ENCODE data around the gene CGB1.
"Not testable (repeated sequence)": the region's sequence is repeated elsewhere in the genome, so short reads cannot be mapped to it uniquely, and the experiment has no call there.

Gene CGB1

DNA sequence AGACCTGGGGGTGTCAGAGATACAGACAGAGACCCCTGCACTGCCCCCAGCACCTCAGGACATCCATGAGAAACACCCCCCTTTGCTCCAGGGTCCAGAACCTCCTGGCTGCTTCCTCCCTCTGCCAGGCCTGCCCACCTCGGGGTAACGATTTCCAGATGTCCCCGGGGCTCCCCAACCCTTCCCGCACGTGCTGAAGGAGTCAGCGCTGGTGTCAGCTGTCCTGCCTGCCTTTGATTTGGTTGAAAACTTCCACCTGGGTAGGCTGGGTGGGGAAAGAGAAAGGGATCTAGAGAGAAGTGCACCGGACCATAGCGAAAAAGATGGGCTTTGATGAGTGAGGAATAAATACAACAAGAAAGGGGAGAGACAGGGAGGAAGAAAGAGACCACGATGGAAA lies 22.4 kb upstream of the CGB1 start:
- no peaks in the 10 kb centered on the region for H3K36me3 ChIP-seq (ENCODE audit: control insufficient read depth in 4 of 4, insufficient read depth in 4 of 4, low read length in 3 of 4)
- no peak overlapping the region for H3K4me3 ChIP-seq (ENCODE audit: control insufficient read depth in 1 of 7, extremely low read depth in 1 of 7, insufficient read depth in 4 of 7, low read depth in 2 of 7, low read length in 6 of 7)
- no peak for DNase-seq
- H3K9me3 ChIP-seq (ENCODE audit: control extremely low read depth in 1 of 5, control insufficient read depth in 4 of 5, insufficient read depth in 2 of 5, low read depth in 1 of 5, low read length in 4 of 5) = no peaks in the 10 kb centered on the region
- peaks cover 0 to 25% (median 19%) of the 10 kb centered on the region in 4 experiments for H3K4me1 ChIP-seq (ENCODE audit: control extremely low read depth in 1 of 4, control insufficient read depth in 4 of 4, insufficient read depth in 4 of 4, low read length in 3 of 4)
- peaks cover 0 to 86% (median 21%) of the 10 kb centered on the region in 5 experiments for H3K27me3 ChIP-seq (replicated peaks in 2 of 5; ENCODE audit: control insufficient read depth in 4 of 5, insufficient read depth in 5 of 5, low read length in 4 of 5)
- 80% methylated on average over 6 of the region's 9 CpGs for WGBS (ENCODE audit: insufficient coverage)
- POLR2A ChIA-PET = no interaction called here
- CTCF ChIA-PET = interaction anchor here (1.1 to 1.5 kb wide), 2 partner anchors 50 to 128 kb away, joined by 3 to 4 read pairs; no protein-coding TSS in a partner anchor
- H3K27ac ChIP-seq (ENCODE audit: insufficient read depth in 1 of 2, low read depth in 1 of 2, low read length in 2 of 2, poor library complexity in 1 of 2, severe bottlenecking in 2 of 2) = no peak overlapping the region

DNA sequence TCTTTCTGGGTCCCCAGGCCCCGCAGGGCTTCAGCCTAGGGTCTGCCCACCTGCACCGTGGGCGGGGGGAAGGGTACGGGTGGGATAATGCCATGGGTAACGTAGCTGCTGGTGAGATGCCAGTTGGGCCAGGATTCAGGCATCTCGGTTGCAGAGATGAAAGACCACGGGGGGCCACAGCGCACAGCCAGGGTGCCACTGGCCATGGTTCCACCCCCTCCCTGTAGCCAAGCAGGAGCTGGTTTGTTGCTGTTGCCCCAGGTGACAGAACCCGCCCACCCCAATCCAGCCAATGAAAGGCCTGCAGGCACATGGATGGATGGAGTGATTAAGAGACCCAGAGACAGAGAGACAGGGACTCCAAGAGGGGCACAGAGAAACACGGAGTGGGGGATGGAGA lies 21.9 kb upstream of the CGB1 start:
- no peak overlapping the region for H3K4me3 ChIP-seq (ENCODE audit: control insufficient read depth in 1 of 7, extremely low read depth in 1 of 7, insufficient read depth in 4 of 7, low read depth in 2 of 7, low read length in 6 of 7)
- POLR2A ChIA-PET = no interaction called here
- H3K36me3 ChIP-seq (ENCODE audit: control insufficient read depth in 4 of 4, insufficient read depth in 4 of 4, low read length in 3 of 4) = no peaks in the 10 kb centered on the region
- 47% methylated on average over 9 of the region's 10 CpGs for WGBS (ENCODE audit: insufficient coverage)
- H3K27me3 ChIP-seq (replicated peaks in 2 of 5; ENCODE audit: control insufficient read depth in 4 of 5, insufficient read depth in 5 of 5, low read length in 4 of 5) = peaks cover 0 to 81% (median 18%) of the 10 kb centered on the region in 5 experiments
- CTCF ChIA-PET = interaction anchor here (0.6 to 1.5 kb wide), 2 partner anchors 50 to 58 kb away, joined by 3 to 4 read pairs; no protein-coding TSS in a partner anchor
- no peak overlapping the region for H3K27ac ChIP-seq (ENCODE audit: insufficient read depth in 1 of 2, low read depth in 1 of 2, low read length in 2 of 2, poor library complexity in 1 of 2, severe bottlenecking in 2 of 2)
- H3K9me3 ChIP-seq (ENCODE audit: control extremely low read depth in 1 of 5, control insufficient read depth in 4 of 5, insufficient read depth in 2 of 5, low read depth in 1 of 5, low read length in 4 of 5) = no peaks in the 10 kb centered on the region
- peak in 2 of 3 donors; percentile 33 to 35 for DNase-seq
- H3K4me1 ChIP-seq (ENCODE audit: control extremely low read depth in 1 of 4, control insufficient read depth in 4 of 4, insufficient read depth in 4 of 4, low read length in 3 of 4) = peaks cover 0 to 25% (median 19%) of the 10 kb centered on the region in 4 experiments

DNA sequence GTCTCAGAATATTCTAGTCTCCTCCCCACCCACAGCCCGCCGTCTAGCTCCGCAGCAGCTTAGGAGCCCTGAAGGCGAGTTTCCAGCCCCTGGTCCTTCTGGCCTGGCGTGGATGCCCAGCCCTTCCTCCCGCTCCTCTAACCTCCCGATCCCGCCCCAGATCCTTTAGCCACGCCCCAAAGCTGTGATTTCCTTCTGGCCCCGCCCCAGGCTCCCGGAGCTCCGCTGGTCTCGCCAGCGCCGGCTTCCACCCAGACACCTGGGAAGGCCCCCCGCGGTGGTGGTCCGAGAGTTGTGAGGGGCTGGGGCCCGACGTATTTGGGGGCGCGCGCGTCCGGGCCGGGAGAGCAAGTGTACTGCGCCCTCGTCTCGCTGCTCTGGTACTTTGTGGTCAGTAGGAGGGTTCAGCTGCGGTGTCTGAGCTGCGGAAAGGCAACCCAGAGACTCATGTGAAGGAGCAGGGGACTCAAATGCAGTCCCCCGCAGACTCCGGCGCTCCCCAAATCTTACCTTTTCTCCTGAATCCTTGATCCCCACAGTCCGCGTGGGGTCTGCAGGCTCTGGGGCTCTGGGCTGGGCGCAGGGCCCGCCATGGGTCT lies 21.0 kb upstream of the CGB1 start, which contains the start of gene CGB7:
CGB7 (minus strand) TSS at position 114 of the 599 bp plus-strand sequence. CDS start 2,374 bp downstream, outside the sequence.
- Histone ChIP-seq H3K27me3 (replicated peaks in 2 of 5; ENCODE audit: control insufficient read depth in 4 of 5, insufficient read depth in 5 of 5, low read length in 4 of 5) (peaks cover 0 to 73% (median 16%) of the 10 kb centered on the region in 5 experiments), H3K9me3 (ENCODE audit: control extremely low read depth in 1 of 5, control insufficient read depth in 4 of 5, insufficient read depth in 2 of 5, low read depth in 1 of 5, low read length in 4 of 5) (no peaks in the 10 kb centered on the region), H3K36me3 (ENCODE audit: control insufficient read depth in 4 of 4, insufficient read depth in 4 of 4, low read length in 3 of 4) (no peaks in the 10 kb centered on the region), H3K4me1 (ENCODE audit: control extremely low read depth in 1 of 4, control insufficient read depth in 4 of 4, insufficient read depth in 4 of 4, low read length in 3 of 4) (peaks cover 0 to 25% (median 19%) of the 10 kb centered on the region in 4 experiments), H3K27ac (ENCODE audit: insufficient read depth in 1 of 2, low read depth in 1 of 2, low read length in 2 of 2, poor library complexity in 1 of 2, severe bottlenecking in 2 of 2) (no peak within 1 kb of the TSS), H3K4me3 (ENCODE audit: control insufficient read depth in 1 of 7, extremely low read depth in 1 of 7, insufficient read depth in 4 of 7, low read depth in 2 of 7, low read length in 6 of 7) (peak within 1 kb of the TSS in 6 of 7 experiments; percentile 33 to 74 (median 56))
- CTCF ChIA-PET = interaction anchor here (1.5 kb wide), 1 partner anchor 16 kb away, joined by 3 read pairs; no protein-coding TSS in a partner anchor
- 4% methylated on average over 32 of the region's 38 CpGs for WGBS (ENCODE audit: insufficient coverage)
- POLR2A ChIA-PET = interaction anchor here (0.6 kb wide), 1 partner anchor 48 kb away, joined by 6 read pairs; no protein-coding TSS in a partner anchor
- peak in 1 of 3 donors; percentile 29 for DNase-seq

DNA sequence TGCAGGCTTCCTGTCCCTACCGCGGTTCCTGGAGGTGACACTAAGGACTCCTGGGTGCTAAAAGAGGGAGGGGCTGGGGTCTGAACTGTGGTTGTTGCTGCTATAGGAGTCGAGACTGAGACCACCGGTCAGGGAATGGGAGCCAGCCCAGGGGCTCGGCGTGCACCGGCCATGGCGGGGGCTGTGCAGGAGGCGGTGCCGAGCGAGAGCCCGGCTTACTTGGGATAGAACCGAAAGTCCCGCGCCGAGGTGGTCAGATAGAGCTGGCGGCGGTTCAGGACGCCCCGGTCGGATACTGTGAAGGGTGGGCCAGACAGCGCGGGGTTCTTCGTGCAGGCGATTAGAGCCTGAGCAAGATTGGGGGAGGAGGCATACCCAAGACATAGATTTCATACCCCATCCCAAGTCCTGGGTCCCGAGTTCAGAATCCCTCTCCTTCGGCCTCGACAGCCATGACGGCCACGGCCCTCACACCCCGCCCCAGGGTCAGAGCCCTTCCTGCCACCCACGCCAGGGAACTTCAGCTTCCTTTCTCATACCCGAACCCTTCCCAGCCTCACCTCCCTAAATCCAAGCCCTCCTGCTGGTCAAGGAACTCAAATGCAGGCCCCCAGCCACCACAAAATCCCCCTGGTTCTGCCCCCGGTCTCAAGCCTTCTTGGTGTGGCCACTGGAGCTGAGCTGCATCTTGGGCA lies 20.4 kb upstream of the CGB1 start:
- H3K36me3 ChIP-seq (ENCODE audit: control insufficient read depth in 4 of 4, insufficient read depth in 4 of 4, low read length in 3 of 4); DNase-seq; H3K27ac ChIP-seq (ENCODE audit: insufficient read depth in 1 of 2, low read depth in 1 of 2, low read length in 2 of 2, poor library complexity in 1 of 2, severe bottlenecking in 2 of 2); H3K9me3 ChIP-seq (ENCODE audit: control extremely low read depth in 1 of 5, control insufficient read depth in 4 of 5, insufficient read depth in 2 of 5, low read depth in 1 of 5, low read length in 4 of 5): not testable (repeated sequence)
- Histone ChIP-seq H3K4me3 (ENCODE audit: control insufficient read depth in 1 of 7, extremely low read depth in 1 of 7, insufficient read depth in 4 of 7, low read depth in 2 of 7, low read length in 6 of 7) (peak overlapping the region in 6 of 7 experiments; percentile 33 to 74 (median 56)), H3K27me3 (replicated peaks in 2 of 5; ENCODE audit: control insufficient read depth in 4 of 5, insufficient read depth in 5 of 5, low read length in 4 of 5) (peaks cover 0 to 67% (median 16%) of the 10 kb centered on the region in 5 experiments), H3K4me1 (ENCODE audit: control extremely low read depth in 1 of 4, control insufficient read depth in 4 of 4, insufficient read depth in 4 of 4, low read length in 3 of 4) (peaks cover 0 to 25% (median 19%) of the 10 kb centered on the region in 4 experiments)
- ChIA-PET CTCF (interaction anchor here (0.6 to 1.5 kb wide), 2 partner anchors 16 to 124 kb away, joined by 3 read pairs; no protein-coding TSS in a partner anchor), POLR2A (interaction anchor here (0.6 kb wide), 1 partner anchor 47 kb away, joined by 6 read pairs; no protein-coding TSS in a partner anchor)
- WGBS (ENCODE audit: insufficient coverage) = 2% methylated on average over 24 of the region's 34 CpGs

DNA sequence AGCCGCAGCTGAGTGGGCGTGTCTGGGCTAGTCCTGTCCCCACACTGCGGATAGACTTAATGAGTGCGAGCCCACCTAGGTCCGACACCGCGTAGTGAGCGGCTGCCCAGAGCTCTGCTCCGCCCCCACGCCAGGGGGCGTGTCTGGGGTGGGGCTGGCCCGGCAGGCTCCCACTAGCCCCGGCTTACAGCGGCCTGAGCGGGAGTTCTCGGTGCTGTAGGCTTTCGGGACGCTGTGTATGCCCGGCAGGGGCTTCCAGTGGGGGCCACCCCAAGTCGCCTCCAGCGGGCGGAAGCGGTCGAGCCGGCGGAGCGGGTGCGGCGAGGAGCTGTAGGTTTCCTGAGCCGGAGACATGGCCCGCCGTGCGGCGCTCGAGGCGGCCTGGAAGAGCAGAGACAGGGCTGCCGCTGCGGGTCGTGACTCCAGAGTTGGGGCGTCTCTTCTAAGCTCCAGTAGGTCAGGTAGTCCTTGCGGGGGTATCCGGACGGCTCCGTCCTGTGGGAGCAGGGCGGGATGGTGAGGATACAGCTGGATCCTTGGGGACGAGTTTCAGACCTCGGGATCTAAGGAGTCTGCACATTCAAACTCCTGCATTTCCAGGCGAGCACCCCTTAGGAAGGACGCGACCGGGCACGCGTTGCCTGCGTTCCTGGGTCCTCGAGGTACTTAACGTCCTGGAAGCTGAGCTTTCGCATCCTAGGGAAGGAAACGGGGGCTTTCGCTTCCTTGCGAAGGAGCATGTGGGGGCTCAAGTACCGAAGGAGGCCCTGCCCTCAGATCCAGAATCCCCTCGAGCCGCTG lies 19.6 kb upstream of the CGB1 start:
- ChIA-PET CTCF (interaction anchor here (0.6 to 1.5 kb wide), 2 partner anchors 17 to 124 kb away, joined by 3 read pairs; no protein-coding TSS in a partner anchor), POLR2A (no interaction called here)
- Histone ChIP-seq H3K4me3 (ENCODE audit: control insufficient read depth in 1 of 7, extremely low read depth in 1 of 7, insufficient read depth in 4 of 7, low read depth in 2 of 7, low read length in 6 of 7) (peak overlapping the region; percentile 33 to 74 (median 51)), H3K4me1 (ENCODE audit: control extremely low read depth in 1 of 4, control insufficient read depth in 4 of 4, insufficient read depth in 4 of 4, low read length in 3 of 4) (peaks cover 0 to 25% (median 17%) of the 10 kb centered on the region in 4 experiments), H3K36me3 (ENCODE audit: control insufficient read depth in 4 of 4, insufficient read depth in 4 of 4, low read length in 3 of 4) (no peaks in the 10 kb centered on the region), H3K27ac (ENCODE audit: insufficient read depth in 1 of 2, low read depth in 1 of 2, low read length in 2 of 2, poor library complexity in 1 of 2, severe bottlenecking in 2 of 2) (no peak overlapping the region), H3K27me3 (replicated peaks in 2 of 5; ENCODE audit: control insufficient read depth in 4 of 5, insufficient read depth in 5 of 5, low read length in 4 of 5) (peaks cover 0 to 59% (median 11%) of the 10 kb centered on the region in 5 experiments), H3K9me3 (ENCODE audit: control extremely low read depth in 1 of 5, control insufficient read depth in 4 of 5, insufficient read depth in 2 of 5, low read depth in 1 of 5, low read length in 4 of 5) (no peaks in the 10 kb centered on the region)
- DNase-seq = peak; percentile 14 to 61 (median 50)
- 2% methylated on average over 46 of the region's 63 CpGs for WGBS (ENCODE audit: insufficient coverage)

DNA sequence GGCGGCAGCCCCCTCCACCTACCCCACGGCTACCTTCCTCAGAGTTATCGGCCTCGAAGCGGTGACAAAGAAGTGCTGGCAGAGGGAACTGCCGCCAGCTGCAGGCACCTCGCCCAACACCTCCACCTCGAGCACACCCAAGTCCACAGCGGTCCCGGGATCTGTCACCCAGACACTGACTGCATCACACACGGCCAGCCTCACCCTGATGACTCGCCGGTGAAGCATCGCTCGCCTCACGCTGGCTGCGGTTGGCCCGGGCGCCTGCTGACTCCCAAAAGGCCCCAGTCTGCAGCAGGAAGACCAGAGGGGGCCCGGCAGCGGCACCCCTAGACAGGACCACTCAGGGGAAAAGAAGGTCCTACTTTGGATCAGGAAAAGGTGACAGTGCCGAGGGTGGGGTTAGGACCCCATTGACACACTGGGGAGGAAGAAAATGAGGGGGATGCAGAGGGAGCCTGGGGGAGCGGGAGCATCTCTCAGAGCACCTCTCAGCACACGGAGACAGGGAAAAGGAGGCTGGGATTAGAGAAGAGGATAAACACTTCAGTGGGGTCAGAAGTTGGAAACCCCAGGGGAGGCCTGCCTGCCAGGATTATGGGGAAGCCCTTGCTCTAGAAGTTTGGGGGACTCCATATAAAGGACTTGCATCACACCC lies 13.8 kb upstream of the CGB1 start:
- H3K27me3 ChIP-seq (replicated peaks in 2 of 5; ENCODE audit: control insufficient read depth in 4 of 5, insufficient read depth in 5 of 5, low read length in 4 of 5); H3K9me3 ChIP-seq (ENCODE audit: control extremely low read depth in 1 of 5, control insufficient read depth in 4 of 5, insufficient read depth in 2 of 5, low read depth in 1 of 5, low read length in 4 of 5); POLR2A ChIA-PET; DNase-seq; H3K36me3 ChIP-seq (ENCODE audit: control insufficient read depth in 4 of 4, insufficient read depth in 4 of 4, low read length in 3 of 4); H3K4me1 ChIP-seq (ENCODE audit: control extremely low read depth in 1 of 4, control insufficient read depth in 4 of 4, insufficient read depth in 4 of 4, low read length in 3 of 4); H3K27ac ChIP-seq (ENCODE audit: insufficient read depth in 1 of 2, low read depth in 1 of 2, low read length in 2 of 2, poor library complexity in 1 of 2, severe bottlenecking in 2 of 2); H3K4me3 ChIP-seq (ENCODE audit: control insufficient read depth in 1 of 7, extremely low read depth in 1 of 7, insufficient read depth in 4 of 7, low read depth in 2 of 7, low read length in 6 of 7): not testable (repeated sequence)
- CTCF ChIA-PET = interaction anchor here (0.8 kb wide), 1 partner anchor 10 kb away, joined by 3 read pairs; no protein-coding TSS in a partner anchor
- 92% methylated on average over 22 of the region's 24 CpGs for WGBS (ENCODE audit: insufficient coverage)

All from common myeloid progenitor, CD34-positive (primary cell).